IMR-90 (cell line): ENCODE measurements around the gene ZBTB22. TPM values are rescaled to one million over a fixed set of nuclear protein-coding genes. Genes with fewer than 3 reads are reported as not detected.

Experiments
- ATAC-seq: fragments of 200-7000 bp; cut with Tn5 transposase; 2 replicates; pipeline ENCODE4 v1.9.1; 2020; ENCODE audit warnings: low read depth, mild to moderate bottlenecking, moderate library complexity
- BruUV-seq: library from RNA; stranded (reverse); fragments of 400-500 nt; replicated peaks from 2 replicates; lab custom pipeline; 2021; lab: Mats Ljungman, UMichigan
- CTCF ChIA-PET: fragments of 300-600 bp; formaldehyde crosslinking; extraction: SDS; loops from one replicate; lab custom pipeline; 2021; ENCODE audit warnings: antibody characterized with exemption; lab: Yijun Ruan, JAX
- POLR2A ChIA-PET: fragments of 300-600 bp; sonication (Branson Sonifier 250); formaldehyde crosslinking; loops from one replicate; lab custom pipeline; 2022; ENCODE audit warnings: antibody characterized with exemption; ENCODE audit not compliant: unreplicated experiment; lab: Charles Lee
- DNase-seq: peaks from one replicate; pipeline ENCODE4 v3.0.0; 2013
- H2AFZ ChIP-seq: replicated peaks from 2 replicates; pipeline ENCODE3; 2013; ENCODE audit warnings: low read length, mild to moderate bottlenecking; ENCODE audit not compliant: poor library complexity
- H2AK5ac ChIP-seq: 2 replicates; pipeline ENCODE4 v1.6.1; 2013; ENCODE audit warnings: low read depth, low read length, inconsistent platforms
- H2AK9ac ChIP-seq: replicated peaks from 2 replicates; pipeline ENCODE3; 2013; ENCODE audit warnings: mild to moderate bottlenecking, low read depth, low read length, moderate library complexity; ENCODE audit not compliant: poor library complexity
- H2BK120ac ChIP-seq: 2 replicates; pipeline ENCODE4 v1.6.1; 2013; ENCODE audit warnings: low read depth, low read length, inconsistent platforms
- H2BK15ac ChIP-seq: 3 replicates; pipeline ENCODE4 v1.6.1; 2013; ENCODE audit warnings: low read depth, low read length, inconsistent platforms
- H2BK20ac ChIP-seq: 2 replicates; pipeline ENCODE4 v1.6.1; 2013; ENCODE audit warnings: low read depth, mild to moderate bottlenecking, inconsistent platforms, low read length, moderate library complexity
- H2BK5ac ChIP-seq: 2 replicates; pipeline ENCODE4 v1.6.1; 2013; ENCODE audit warnings: mild to moderate bottlenecking, low read depth, low read length, inconsistent platforms; ENCODE audit not compliant: poor library complexity, severe bottlenecking
- H3K14ac ChIP-seq: replicated peaks from 2 replicates; pipeline ENCODE4 v1.6.1; 2013; ENCODE audit warnings: low read depth, low read length, inconsistent platforms
- H3K18ac ChIP-seq: 2 replicates; pipeline ENCODE4 v1.6.1; 2013; ENCODE audit warnings: low read depth, low read length, control low read depth
- H3K23ac ChIP-seq: 2 replicates; pipeline ENCODE4 v1.6.1; 2013; ENCODE audit warnings: low read depth, low read length, inconsistent platforms
- H3K27ac ChIP-seq: 2 replicates; pipeline ENCODE4 v1.5.1; 2013; ENCODE audit warnings: mild to moderate bottlenecking, control low read depth, low read length; ENCODE audit not compliant: insufficient read depth
- H3K27me3 ChIP-seq: 2 replicates; pipeline ENCODE4 v1.6.1; 2013; ENCODE audit warnings: low read length; ENCODE audit not compliant: control insufficient read depth, insufficient read depth
- H3K36me3 ChIP-seq: 2 replicates; pipeline ENCODE4 v1.6.1; 2013; ENCODE audit warnings: low read length, mixed read lengths; ENCODE audit not compliant: control insufficient read depth, insufficient read depth
- H3K4ac ChIP-seq: 2 replicates; pipeline ENCODE4 v1.6.1; 2013; ENCODE audit warnings: low read depth, low read length, inconsistent platforms
- H3K4me1 ChIP-seq: 2 replicates; pipeline ENCODE4 v1.6.1; 2013; ENCODE audit warnings: low read length, mixed read lengths; ENCODE audit not compliant: control insufficient read depth, insufficient read depth
- H3K4me2 ChIP-seq: 2 replicates; pipeline ENCODE4 v1.6.1; 2013; ENCODE audit warnings: low read depth, mild to moderate bottlenecking, control low read depth, low read length, moderate library complexity
- H3K4me3 ChIP-seq: 2 replicates; pipeline ENCODE4 v1.5.1; 2013; ENCODE audit warnings: low read depth, mild to moderate bottlenecking, control low read depth, low read length, moderate library complexity; ENCODE audit not compliant: insufficient read depth
- H3K56ac ChIP-seq: 2 replicates; pipeline ENCODE4 v1.6.1; 2013; ENCODE audit warnings: low read length, inconsistent platforms; ENCODE audit not compliant: insufficient read depth; ENCODE audit errors: extremely low read depth
- H3K79me1 ChIP-seq, 2 experiments: 2 replicates each; pipeline ENCODE4 v1.6.1; 2013; ENCODE audit warnings: low read length in 2 of 2, inconsistent platforms in 1 of 2, low read depth in 1 of 2
- H3K9ac ChIP-seq: 2 replicates; pipeline ENCODE4 v1.6.1; 2013; ENCODE audit warnings: low read depth, low read length, control low read depth
- H3K9me1 ChIP-seq: 2 replicates; pipeline ENCODE4 v1.6.1; 2013; ENCODE audit warnings: low read length, inconsistent platforms; ENCODE audit not compliant: insufficient read depth
- H3K9me3 ChIP-seq: 2 replicates; pipeline ENCODE4 v1.6.1; 2013; ENCODE audit warnings: low read length; ENCODE audit not compliant: control insufficient read depth, insufficient read depth
- H4K20me1 ChIP-seq: 2 replicates; pipeline ENCODE4 v1.6.1; 2013; ENCODE audit warnings: low read length, inconsistent platforms; ENCODE audit not compliant: insufficient read depth
- H4K5ac ChIP-seq: 2 replicates; pipeline ENCODE4 v1.6.1; 2013; ENCODE audit warnings: mild to moderate bottlenecking, low read depth, low read length, control low read depth
- H4K8ac ChIP-seq, 2 experiments: 2 replicates each; pipeline ENCODE4 v1.6.1; 2013; ENCODE audit warnings: low read depth in 2 of 2, low read length in 2 of 2, control low read depth in 1 of 2, inconsistent platforms in 1 of 2
- H4K91ac ChIP-seq: 2 replicates; pipeline ENCODE4 v1.6.1; 2013; ENCODE audit warnings: low read depth, low read length, inconsistent platforms; ENCODE audit not compliant: insufficient read depth
- BHLHE40 ChIP-seq: fragments of 150-350 bp; IDR thresholded peaks from 2 replicates; pipeline ENCODE4 v1.6.1; 2016; ENCODE audit warnings: mild to moderate bottlenecking, low read depth, low read length
- CEBPB ChIP-seq: IDR thresholded peaks from 2 replicates; pipeline ENCODE4 v1.6.1; 2012; ENCODE audit warnings: low read depth, low read length, improper control_type of control experiment
- CHD1 ChIP-seq: IDR thresholded peaks from 2 replicates; pipeline ENCODE4 v1.6.1; 2012; ENCODE audit warnings: low read depth, low read length, improper control_type of control experiment
- FOS ChIP-seq: fragments of 150-350 bp; IDR thresholded peaks from 2 replicates; pipeline ENCODE4 v1.6.1; 2016; ENCODE audit warnings: low read depth, low read length
- MAFK ChIP-seq: IDR thresholded peaks from 2 replicates; pipeline ENCODE4 v1.6.1; 2012; ENCODE audit warnings: low read depth, low read length, improper control_type of control experiment
- MAZ ChIP-seq: IDR thresholded peaks from 2 replicates; pipeline ENCODE4 v1.6.1; 2012; ENCODE audit warnings: low read depth, mild to moderate bottlenecking, low read length, improper control_type of control experiment, moderate library complexity, borderline replicate concordance
- MXI1 ChIP-seq: IDR thresholded peaks from 2 replicates; pipeline ENCODE4 v1.6.1; 2012; ENCODE audit warnings: low read depth, mild to moderate bottlenecking, low read length, moderate library complexity, borderline replicate concordance
- NFE2L2 ChIP-seq: fragments of 150-350 bp; IDR thresholded peaks from 2 replicates; pipeline ENCODE4 v1.6.1; 2016; ENCODE audit warnings: low read depth, mild to moderate bottlenecking, low read length
- POLR2A ChIP-seq: IDR thresholded peaks from 2 replicates; pipeline ENCODE4 v1.6.1; 2012; ENCODE audit warnings: mild to moderate bottlenecking, low read depth, low read length
- RAD21 ChIP-seq: IDR thresholded peaks from 2 replicates; pipeline ENCODE4 v1.6.1; 2012; ENCODE audit warnings: low read length, improper control_type of control experiment
- RCOR1 ChIP-seq: IDR thresholded peaks from 2 replicates; pipeline ENCODE4 v1.6.1; 2012; ENCODE audit warnings: mild to moderate bottlenecking, low read length, improper control_type of control experiment; ENCODE audit not compliant: insufficient replicate concordance
- RFX5 ChIP-seq: IDR thresholded peaks from 2 replicates; pipeline ENCODE4 v1.8.0; 2012; ENCODE audit warnings: low read depth, mild to moderate bottlenecking, low read length, moderate library complexity
- SMC3 ChIP-seq: fragments of 150-350 bp; IDR thresholded peaks from 2 replicates; pipeline ENCODE4 v1.6.1; 2016; ENCODE audit warnings: low read depth, mild to moderate bottlenecking, antibody characterized with exemption, low read length, moderate library complexity
- WGBS, 2 experiments: methylation state at CpG; one replicate each; pipeline versions ENCODE4 v1.1.5 to v1.1.7; 2013; ENCODE audit warnings: missing lambda C conversion rate in 2 of 2; ENCODE audit not compliant: insufficient read length in 1 of 2; ENCODE audit errors: extremely low coverage in 2 of 2; 5-methylcytosine and 5-hydroxymethylcytosine counted together
- dilution Hi-C: fragments of 300-500 bp; cut with HindIII; formaldehyde crosslinking; loops from one replicate; pipeline ENCODE4 v1.14.3; 2018; ENCODE audit warnings: low sequenced_read_pairs; ENCODE audit not compliant: unreplicated experiment
- in situ Hi-C: fragments of 300-500 bp; cut with MboI; formaldehyde crosslinking; loops from 3 replicates; pipeline ENCODE4 v1.14.3; 2019; ENCODE audit warnings: low sequenced_read_pairs, inconsistent platforms, mixed read lengths
- intact Hi-C: fragments of 100-400 bp; cut with micrococcal nuclease; formaldehyde crosslinking; loops from 2 replicates; pipeline ENCODE4 v1.10.0; 2022
- polyA plus RNA-seq, 3 experiments: library from polyadenylated mRNA; depleted of rRNA; stranded (reverse); fragments of >200 nt; gene quantifications; 2 replicates each; pipeline ENCODE4 v1.2.3, GENCODE V29; 2012; ENCODE audit warnings: low replicate concordance in 1 of 3
- total RNA-seq: library from RNA; depleted of rRNA; stranded (reverse); fragments of >200 nt; gene quantifications from 2 replicates; pipeline ENCODE4 v1.2.3, GENCODE V29; 2012
- TF ChIP-seq, protein P1 (sequence below): fragments of 150-350 bp; IDR thresholded peaks from 2 replicates; pipeline ENCODE4 v1.6.1; 2017; ENCODE audit warnings: mild to moderate bottlenecking, antibody characterized with exemption, low read length, low read depth
- TF ChIP-seq, protein P2 (sequence below): fragments of 150-350 bp; IDR thresholded peaks from 2 replicates; pipeline ENCODE4 v1.6.1; 2016; ENCODE audit warnings: low read depth, mild to moderate bottlenecking, low read length, moderate library complexity, borderline replicate concordance
- TF ChIP-seq, protein P3 (sequence below): conservative IDR thresholded peaks from 2 replicates; pipeline ENCODE4 v1.5.1; 2012; ENCODE audit warnings: mild to moderate bottlenecking, low read depth, low read length, improper control_type of control experiment

Gene ZBTB22
- total and polyA plus RNA-seq, 2 of the 4 experiments (the other 2 are of a cell fraction) = 6.8 to 13.0 TPM

DNA sequence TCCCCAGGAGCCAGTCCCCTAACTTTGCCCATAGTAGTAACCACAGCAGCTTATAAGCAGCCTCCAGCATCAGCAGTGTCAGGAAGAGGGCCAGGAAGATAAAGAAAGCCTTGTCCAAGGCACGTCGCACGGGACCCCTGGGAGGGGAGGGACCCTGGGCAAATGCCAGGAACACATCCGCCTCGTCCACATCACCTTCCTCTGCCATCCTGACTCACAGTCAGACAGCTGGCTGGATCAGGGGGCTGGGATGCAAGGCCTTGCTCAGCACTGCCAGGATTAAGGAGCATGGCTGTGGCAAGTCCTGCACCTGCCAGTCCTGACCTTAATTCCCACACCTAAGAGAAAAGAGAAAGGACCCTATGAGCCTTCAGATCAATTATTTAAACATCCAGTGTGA lies 11.5 kb upstream of the ZBTB22 start:
- Histone ChIP-seq H3K27ac (no peak overlapping the region), H2BK5ac (no peak overlapping the region), H3K9ac (no peak overlapping the region), H3K14ac (no peak overlapping the region), H3K27me3 (peaks cover 4% of the 10 kb centered on the region; the same call in 1 of the 2 replicates), H3K36me3 (no peaks in the 10 kb centered on the region), H2BK20ac (no peak overlapping the region), H3K4me3 (no peak overlapping the region), H4K5ac (no peak overlapping the region), H3K4me2 (no peak overlapping the region), H4K20me1 (no peaks in the 10 kb centered on the region), H2BK15ac (no peak overlapping the region), H4K8ac (no peak overlapping the region), H4K91ac (no peak overlapping the region), H3K18ac (no peak overlapping the region), H3K9me1 (no peaks in the 10 kb centered on the region), H2AK5ac (no peak overlapping the region), H3K79me1 (no peaks in the 10 kb centered on the region), H3K9me3 (no peaks in the 10 kb centered on the region), H3K4me1 (no peaks in the 10 kb centered on the region), H3K56ac (no peak overlapping the region), H2AFZ (peak overlapping the region; percentile 43), H3K4ac (no peak overlapping the region), H3K23ac (no peak overlapping the region), H2AK9ac (no peak overlapping the region), H2BK120ac (no peak overlapping the region)
- WGBS, 2 experiments = no CpG with 5 or more reads among the region's 5 CpGs
- ChIA-PET POLR2A (no interaction called here), CTCF (no interaction called here)
- no peak for DNase-seq
- no peak for ATAC-seq
- in situ Hi-C loops (no loop called here), dilution Hi-C loops (no loop called here), intact Hi-C loops (no loop called here)
- BruUV-seq = no TSS peak
- no peak for TF ChIP-seq MAFK
- TF ChIP-seq NFE2L2 = no peak
- no peak for TF ChIP-seq RCOR1
- TF ChIP-seq BHLHE40 = no peak
- no peak for TF ChIP-seq CHD1
- TF ChIP-seq, protein P1, sequence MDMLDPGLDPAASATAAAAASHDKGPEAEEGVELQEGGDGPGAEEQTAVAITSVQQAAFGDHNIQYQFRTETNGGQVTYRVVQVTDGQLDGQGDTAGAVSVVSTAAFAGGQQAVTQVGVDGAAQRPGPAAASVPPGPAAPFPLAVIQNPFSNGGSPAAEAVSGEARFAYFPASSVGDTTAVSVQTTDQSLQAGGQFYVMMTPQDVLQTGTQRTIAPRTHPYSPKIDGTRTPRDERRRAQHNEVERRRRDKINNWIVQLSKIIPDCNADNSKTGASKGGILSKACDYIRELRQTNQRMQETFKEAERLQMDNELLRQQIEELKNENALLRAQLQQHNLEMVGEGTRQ = no peak
- no peak for TF ChIP-seq MXI1
- TF ChIP-seq, protein P2, sequence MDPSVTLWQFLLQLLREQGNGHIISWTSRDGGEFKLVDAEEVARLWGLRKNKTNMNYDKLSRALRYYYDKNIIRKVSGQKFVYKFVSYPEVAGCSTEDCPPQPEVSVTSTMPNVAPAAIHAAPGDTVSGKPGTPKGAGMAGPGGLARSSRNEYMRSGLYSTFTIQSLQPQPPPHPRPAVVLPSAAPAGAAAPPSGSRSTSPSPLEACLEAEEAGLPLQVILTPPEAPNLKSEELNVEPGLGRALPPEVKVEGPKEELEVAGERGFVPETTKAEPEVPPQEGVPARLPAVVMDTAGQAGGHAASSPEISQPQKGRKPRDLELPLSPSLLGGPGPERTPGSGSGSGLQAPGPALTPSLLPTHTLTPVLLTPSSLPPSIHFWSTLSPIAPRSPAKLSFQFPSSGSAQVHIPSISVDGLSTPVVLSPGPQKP = no peak
- no peak for TF ChIP-seq MAZ
- no peak for TF ChIP-seq RFX5
- TF ChIP-seq CEBPB = no peak
- no peak for TF ChIP-seq POLR2A
- TF ChIP-seq, protein P3, sequence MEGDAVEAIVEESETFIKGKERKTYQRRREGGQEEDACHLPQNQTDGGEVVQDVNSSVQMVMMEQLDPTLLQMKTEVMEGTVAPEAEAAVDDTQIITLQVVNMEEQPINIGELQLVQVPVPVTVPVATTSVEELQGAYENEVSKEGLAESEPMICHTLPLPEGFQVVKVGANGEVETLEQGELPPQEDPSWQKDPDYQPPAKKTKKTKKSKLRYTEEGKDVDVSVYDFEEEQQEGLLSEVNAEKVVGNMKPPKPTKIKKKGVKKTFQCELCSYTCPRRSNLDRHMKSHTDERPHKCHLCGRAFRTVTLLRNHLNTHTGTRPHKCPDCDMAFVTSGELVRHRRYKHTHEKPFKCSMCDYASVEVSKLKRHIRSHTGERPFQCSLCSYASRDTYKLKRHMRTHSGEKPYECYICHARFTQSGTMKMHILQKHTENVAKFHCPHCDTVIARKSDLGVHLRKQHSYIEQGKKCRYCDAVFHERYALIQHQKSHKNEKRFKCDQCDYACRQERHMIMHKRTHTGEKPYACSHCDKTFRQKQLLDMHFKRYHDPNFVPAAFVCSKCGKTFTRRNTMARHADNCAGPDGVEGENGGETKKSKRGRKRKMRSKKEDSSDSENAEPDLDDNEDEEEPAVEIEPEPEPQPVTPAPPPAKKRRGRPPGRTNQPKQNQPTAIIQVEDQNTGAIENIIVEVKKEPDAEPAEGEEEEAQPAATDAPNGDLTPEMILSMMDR = no peak
- no peak for TF ChIP-seq SMC3
- TF ChIP-seq RAD21 = no peak
- TF ChIP-seq FOS = no peak
